PFSK-1 (cell line): ENCODE results near the gene SIGLEC1.

Experiments used
- POLR2AphosphoS5 ChIP-seq: IDR thresholded peaks from 2 replicates; pipeline ENCODE4 v1.6.1; 2012; ENCODE audit warnings: low read depth, mild to moderate bottlenecking, control low read depth, low read length, moderate library complexity
- SIN3A ChIP-seq: IDR thresholded peaks from 2 replicates; pipeline ENCODE4 v1.6.1; 2012; ENCODE audit warnings: mild to moderate bottlenecking, low read length, moderate library complexity, borderline replicate concordance; ENCODE audit not compliant: insufficient read depth

DNA sequence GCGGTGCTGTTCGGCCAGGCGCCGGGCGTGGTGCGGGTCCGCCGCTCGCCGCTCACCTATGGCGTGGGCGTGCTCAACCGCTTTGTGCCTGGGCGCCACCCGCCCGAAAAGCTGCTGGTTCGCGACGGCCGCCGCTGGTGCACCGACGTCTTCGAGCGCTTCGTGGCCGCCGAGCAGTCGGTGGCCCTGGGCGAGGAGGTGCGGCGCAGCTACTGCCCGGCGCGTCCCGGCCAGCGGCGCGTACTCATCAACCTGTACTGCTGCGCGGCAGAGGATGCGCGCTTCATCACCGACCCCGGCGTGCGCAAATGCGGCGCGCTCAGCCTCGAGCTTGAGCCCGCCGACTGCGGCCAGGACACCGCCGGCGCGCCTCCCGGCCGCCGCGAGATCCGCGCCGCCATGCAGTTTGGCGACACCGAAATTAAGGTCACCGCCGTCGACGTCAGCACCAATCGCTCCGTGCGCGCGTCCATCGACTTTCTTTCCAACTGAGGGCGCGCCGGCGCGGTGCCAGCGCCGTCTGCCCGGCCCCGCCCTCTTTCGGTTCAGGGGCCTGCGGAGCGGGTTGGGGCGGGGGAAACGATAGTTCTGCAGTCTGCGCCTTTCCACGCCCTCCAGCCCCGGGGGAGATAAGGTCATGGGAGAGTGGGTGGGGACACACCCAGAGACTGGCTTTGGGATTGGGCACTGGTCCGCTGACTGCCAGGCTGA lies 39.4 kb upstream of the SIGLEC1 start:
- no peak for TF ChIP-seq POLR2AphosphoS5
- TF ChIP-seq SIN3A = no peak
